Endodermal cell (in vitro differentiated cells): ENCODE data around the gene RNF150. TPM values are rescaled to one million over a fixed set of nuclear protein-coding genes. Genes with fewer than 3 reads are reported as not detected.

Experiments used
- DNase-seq: peaks from one replicate; pipeline ENCODE4 v3.0.0-alpha.2; 2017
- H3K27ac ChIP-seq: 2 replicates; pipeline ENCODE4 v1.5.1; 2013; ENCODE audit warnings: mild to moderate bottlenecking, low read depth, low read length, moderate library complexity
- H3K27me3 ChIP-seq: 2 replicates; pipeline ENCODE4 v1.6.1; 2013; ENCODE audit warnings: mild to moderate bottlenecking, low read length, moderate library complexity; ENCODE audit not compliant: insufficient read depth, control insufficient read depth, poor library complexity, severe bottlenecking
- H3K36me3 ChIP-seq: 2 replicates; pipeline ENCODE4 v1.7.0; 2013; ENCODE audit warnings: mild to moderate bottlenecking, low read length, moderate library complexity; ENCODE audit not compliant: control insufficient read depth, insufficient read depth
- H3K4me1 ChIP-seq: one replicate; pipeline ENCODE4 v1.7.0; 2013; ENCODE audit warnings: low read length; ENCODE audit not compliant: control insufficient read depth, insufficient read depth
- H3K4me3 ChIP-seq: 2 replicates; pipeline ENCODE4 v1.5.1; 2013; ENCODE audit warnings: mild to moderate bottlenecking, low read length, moderate library complexity
- H3K9ac ChIP-seq: 2 replicates; pipeline ENCODE4 v1.6.1; 2013; ENCODE audit warnings: mild to moderate bottlenecking, low read length, moderate library complexity; ENCODE audit not compliant: poor library complexity, severe bottlenecking; ENCODE audit errors: extremely low read depth
- H3K9me3 ChIP-seq: 2 replicates; pipeline ENCODE4 v1.6.1; 2013; ENCODE audit warnings: mild to moderate bottlenecking, low read length, moderate library complexity; ENCODE audit not compliant: control insufficient read depth
- H3K27ac Mint-ChIP-seq: 2 replicates; pipeline ENCODE4 v1.8.0; 2020; ENCODE audit warnings: mixed read lengths
- H3K27me3 Mint-ChIP-seq: 2 replicates; pipeline ENCODE4 v1.8.0; 2021; ENCODE audit warnings: mild to moderate bottlenecking, mixed read lengths; ENCODE audit not compliant: insufficient read depth
- H3K36me3 Mint-ChIP-seq: 2 replicates; pipeline ENCODE4 v1.8.0; 2020; ENCODE audit warnings: low read depth, mixed read lengths
- H3K4me1 Mint-ChIP-seq: 2 replicates; pipeline ENCODE4 v1.8.0; 2020; ENCODE audit warnings: mixed read lengths
- H3K4me3 Mint-ChIP-seq: 2 replicates; pipeline ENCODE4 v1.8.0; 2020; ENCODE audit warnings: mild to moderate bottlenecking, moderate library complexity, mixed read lengths
- H3K9me3 Mint-ChIP-seq: 2 replicates; pipeline ENCODE4 v1.8.0; 2020; ENCODE audit warnings: mild to moderate bottlenecking, mixed read lengths
- WGBS, 2 experiments: methylation state at CpG; one replicate each; pipeline versions ENCODE4 v1.1.5 to v1.1.7; 2013; ENCODE audit warnings: missing lambda C conversion rate in 2 of 2, mixed read lengths in 1 of 2; ENCODE audit not compliant: insufficient coverage in 1 of 2, insufficient read length in 1 of 2; 5-methylcytosine and 5-hydroxymethylcytosine counted together
- total RNA-seq, 2 donors: library from RNA; stranded (reverse); fragmentation: NEBNext Ultra II Directional in 1 of 2; extraction: Animal tissue kit (Norgen Biotek cat#: 25700) in 1 of 2; gene quantifications; 2 replicates in 1 of 2; 3 replicates in 1 of 2; pipeline ENCODE4 v1.2.1, GENCODE V29; 2021
- TF ChIP-seq, protein P1 (sequence below): fragments of 200-600 bp; sonication (generic); conservative IDR thresholded peaks from 2 replicates; pipeline ENCODE4 v1.5.0; 2021; ENCODE audit warnings: antibody characterized with exemption, mild to moderate bottlenecking

Gene RNF150
- total RNA-seq, 2 donors from 2014 or later = 8.2 to 10.4 TPM

DNA sequence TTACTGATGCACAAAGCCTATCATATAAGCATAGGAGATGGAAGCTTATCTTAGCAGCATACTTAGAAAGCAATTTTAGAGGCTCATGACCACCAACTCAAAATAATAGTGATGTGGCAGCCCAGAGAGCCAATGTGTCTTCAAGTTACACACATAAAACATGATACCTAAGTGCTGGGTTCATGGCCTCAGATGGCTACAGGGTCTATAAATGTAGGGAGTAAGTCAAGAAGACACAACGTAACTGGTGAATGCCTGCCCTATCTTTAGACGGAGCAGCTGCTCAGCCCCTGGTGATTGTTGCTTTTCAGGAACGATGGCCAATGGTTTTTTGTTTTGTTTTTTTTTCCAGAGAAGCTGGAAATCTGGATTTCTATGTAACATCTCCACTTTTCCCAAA lies 42.8 kb downstream of the RNF150 start:
- no peak overlapping the region for H3K4me3 ChIP-seq
- DNase-seq = no peak
- WGBS, 2 experiments = 33% methylated on average over 3 of the region's 3 CpGs; no CpG with 5 or more reads in 1 of the 2 experiments
- H3K9me3 Mint-ChIP-seq = peaks cover 8% of the 10 kb centered on the region
- H3K27ac Mint-ChIP-seq = no peak overlapping the region
- H3K9me3 ChIP-seq = peaks cover 9% of the 10 kb centered on the region
- H3K27me3 ChIP-seq = no peaks in the 10 kb centered on the region
- no peaks in the 10 kb centered on the region for H3K4me1 Mint-ChIP-seq
- H3K4me3 Mint-ChIP-seq = no peak overlapping the region
- TF ChIP-seq, protein P1, sequence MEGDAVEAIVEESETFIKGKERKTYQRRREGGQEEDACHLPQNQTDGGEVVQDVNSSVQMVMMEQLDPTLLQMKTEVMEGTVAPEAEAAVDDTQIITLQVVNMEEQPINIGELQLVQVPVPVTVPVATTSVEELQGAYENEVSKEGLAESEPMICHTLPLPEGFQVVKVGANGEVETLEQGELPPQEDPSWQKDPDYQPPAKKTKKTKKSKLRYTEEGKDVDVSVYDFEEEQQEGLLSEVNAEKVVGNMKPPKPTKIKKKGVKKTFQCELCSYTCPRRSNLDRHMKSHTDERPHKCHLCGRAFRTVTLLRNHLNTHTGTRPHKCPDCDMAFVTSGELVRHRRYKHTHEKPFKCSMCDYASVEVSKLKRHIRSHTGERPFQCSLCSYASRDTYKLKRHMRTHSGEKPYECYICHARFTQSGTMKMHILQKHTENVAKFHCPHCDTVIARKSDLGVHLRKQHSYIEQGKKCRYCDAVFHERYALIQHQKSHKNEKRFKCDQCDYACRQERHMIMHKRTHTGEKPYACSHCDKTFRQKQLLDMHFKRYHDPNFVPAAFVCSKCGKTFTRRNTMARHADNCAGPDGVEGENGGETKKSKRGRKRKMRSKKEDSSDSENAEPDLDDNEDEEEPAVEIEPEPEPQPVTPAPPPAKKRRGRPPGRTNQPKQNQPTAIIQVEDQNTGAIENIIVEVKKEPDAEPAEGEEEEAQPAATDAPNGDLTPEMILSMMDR = no peak
- H3K27me3 Mint-ChIP-seq = no peaks in the 10 kb centered on the region
- no peaks in the 10 kb centered on the region for H3K4me1 ChIP-seq
- H3K27ac ChIP-seq = no peak overlapping the region
- no peaks in the 10 kb centered on the region for H3K36me3 ChIP-seq
- peaks cover 4% of the 10 kb centered on the region for H3K36me3 Mint-ChIP-seq
- no peak overlapping the region for H3K9ac ChIP-seq

DNA sequence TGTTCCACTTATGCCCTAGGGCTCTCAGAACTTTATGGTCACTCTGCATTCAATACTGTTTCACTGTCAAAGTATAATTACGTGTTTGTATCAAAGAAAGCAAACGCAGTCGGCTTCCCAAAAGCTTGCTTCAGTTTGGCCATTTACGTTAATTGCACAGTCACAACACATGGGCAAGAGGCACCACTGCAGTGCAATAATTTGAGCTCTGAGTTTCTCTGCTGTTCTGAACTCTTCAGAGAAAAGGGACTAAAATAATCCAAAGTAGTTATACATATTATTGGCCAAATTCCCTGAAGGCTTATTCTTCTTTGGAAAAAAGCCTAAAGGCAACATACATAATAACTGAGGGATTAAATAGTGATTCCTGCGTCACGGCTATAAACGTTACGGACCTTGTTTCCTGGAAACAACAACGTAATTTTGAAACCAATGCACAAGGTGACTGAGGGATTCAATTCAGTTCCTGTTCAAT lies 51.3 kb downstream of the RNF150 start:
- H3K27me3 ChIP-seq = no peaks in the 10 kb centered on the region
- H3K9ac ChIP-seq = no peak overlapping the region
- Mint-ChIP-seq H3K27me3 (no peaks in the 10 kb centered on the region), H3K9me3 (peaks cover 4% of the 10 kb centered on the region), H3K27ac (no peak overlapping the region), H3K36me3 (no peaks in the 10 kb centered on the region), H3K4me1 (no peaks in the 10 kb centered on the region), H3K4me3 (no peak overlapping the region)
- no peak overlapping the region for H3K27ac ChIP-seq
- no peaks in the 10 kb centered on the region for H3K9me3 ChIP-seq
- H3K36me3 ChIP-seq = no peaks in the 10 kb centered on the region
- 95% methylated on average over 9 of the region's 9 CpGs for WGBS, 2 experiments
- no peak for DNase-seq
- H3K4me3 ChIP-seq = no peak overlapping the region
- TF ChIP-seq, protein P1 = no peak
- no peaks in the 10 kb centered on the region for H3K4me1 ChIP-seq

DNA sequence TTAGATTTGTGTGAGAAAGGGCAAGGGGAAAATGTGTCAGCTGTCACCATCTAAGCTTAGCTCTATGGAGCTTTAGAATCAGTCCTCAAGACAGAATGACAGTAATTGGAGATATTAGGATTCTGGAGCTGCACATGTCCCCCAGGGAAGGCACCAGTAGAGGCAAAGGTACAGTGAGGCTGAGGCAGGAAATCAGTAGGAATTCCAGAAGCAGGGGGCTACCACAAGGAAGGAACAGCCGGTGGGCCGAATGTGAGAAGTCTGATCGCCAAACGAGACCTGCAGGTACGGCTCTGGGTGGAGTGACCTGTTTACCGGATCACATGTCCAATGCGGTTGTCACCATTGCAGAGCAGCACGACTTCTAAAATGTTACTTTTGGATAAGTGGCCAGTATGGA lies 52.6 kb downstream of the RNF150 start:
- Mint-ChIP-seq H3K27me3 (no peaks in the 10 kb centered on the region), H3K9me3 (peaks cover 4% of the 10 kb centered on the region), H3K4me3 (no peak overlapping the region), H3K27ac (no peak overlapping the region), H3K4me1 (no peaks in the 10 kb centered on the region), H3K36me3 (no peaks in the 10 kb centered on the region)
- 80 to 87% methylated on average over 6 to 8 of the region's 8 CpGs for WGBS, 2 experiments
- Histone ChIP-seq H3K4me3 (no peak overlapping the region), H3K9me3 (no peaks in the 10 kb centered on the region), H3K27ac (no peak overlapping the region), H3K27me3 (no peaks in the 10 kb centered on the region), H3K36me3 (no peaks in the 10 kb centered on the region), H3K4me1 (no peaks in the 10 kb centered on the region), H3K9ac (no peak overlapping the region)
- TF ChIP-seq, protein P1 = no peak
- no peak for DNase-seq
